Measurements from ENCODE around the gene SESN1. TPM values are rescaled to one million over a fixed set of nuclear protein-coding genes. Genes with fewer than 3 reads are reported as not detected.

SESN1 gene
- total RNA-seq, 1 donor from 2014 or later = 13.2 TPM

GRCh38 chr6:108999428-108999827 lies 95.2 kb downstream of the SESN1 start:
- no peaks in the 10 kb centered on the region for H3K4me1 Mint-ChIP-seq (ENCODE audit: unreplicated experiment)
- no peak for DNase-seq (ENCODE audit: extremely low spot score, unreplicated experiment)
- H3K9me3 Mint-ChIP-seq (ENCODE audit: unreplicated experiment) = no peaks in the 10 kb centered on the region
- H3K27ac Mint-ChIP-seq (ENCODE audit: unreplicated experiment) = no peak overlapping the region
- no peak for TF ChIP-seq CTCF (IDR thresholded peaks at IDR 0.05)
- H3K4me3 Mint-ChIP-seq (ENCODE audit: unreplicated experiment) = no peak overlapping the region
- peaks cover 19% of the 10 kb centered on the region for H3K36me3 Mint-ChIP-seq (ENCODE audit: unreplicated experiment)
- H3K27me3 Mint-ChIP-seq (ENCODE audit: unreplicated experiment) = no peaks in the 10 kb centered on the region

DNA sequence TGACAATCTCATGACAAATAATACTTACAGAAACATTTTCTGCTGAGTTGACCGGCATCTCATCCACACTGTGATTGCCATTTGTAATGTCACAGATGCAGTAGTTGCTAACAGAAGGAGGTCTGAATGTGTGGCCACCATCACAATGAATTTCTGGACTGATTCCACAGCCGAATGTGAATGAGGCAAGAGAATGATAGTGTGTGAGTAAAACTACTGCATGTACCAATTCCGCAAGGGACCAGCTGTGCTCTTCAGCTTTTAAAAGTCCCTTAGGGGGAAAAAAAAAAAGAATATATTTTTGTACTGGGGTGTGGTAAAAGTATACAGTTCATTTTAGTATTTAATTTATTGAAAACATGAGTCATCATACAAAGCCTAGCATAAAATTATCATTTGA lies 96.2 kb downstream of the SESN1 start:
- Mint-ChIP-seq H3K9me3 (ENCODE audit: unreplicated experiment) (no peaks in the 10 kb centered on the region), H3K4me1 (ENCODE audit: unreplicated experiment) (no peaks in the 10 kb centered on the region), H3K27ac (ENCODE audit: unreplicated experiment) (no peak overlapping the region), H3K36me3 (ENCODE audit: unreplicated experiment) (peaks cover 19% of the 10 kb centered on the region), H3K27me3 (ENCODE audit: unreplicated experiment) (no peaks in the 10 kb centered on the region), H3K4me3 (ENCODE audit: unreplicated experiment) (no peak overlapping the region)
- DNase-seq (ENCODE audit: extremely low spot score, unreplicated experiment) = no peak
- no peak for TF ChIP-seq CTCF (IDR thresholded peaks at IDR 0.05)

- Mint-ChIP-seq H3K9me3 (ENCODE audit: unreplicated experiment) (no peaks in the 10 kb centered on the region), H3K36me3 (ENCODE audit: unreplicated experiment) (peaks cover 29% of the 10 kb centered on the region), H3K4me3 (ENCODE audit: unreplicated experiment) (no peak overlapping the region), H3K27me3 (ENCODE audit: unreplicated experiment) (no peaks in the 10 kb centered on the region), H3K27ac (ENCODE audit: unreplicated experiment) (no peak overlapping the region), H3K4me1 (ENCODE audit: unreplicated experiment) (no peaks in the 10 kb centered on the region)
- TF ChIP-seq CTCF (IDR thresholded peaks at IDR 0.05) = no peak
- no peak for DNase-seq (ENCODE audit: extremely low spot score, unreplicated experiment)
Measured at GRCh38 chr6:108996208-108996607, 98.4 kb downstream of the SESN1 start.

- Mint-ChIP-seq H3K36me3 (ENCODE audit: unreplicated experiment) (peaks cover 36% of the 10 kb centered on the region), H3K9me3 (ENCODE audit: unreplicated experiment) (no peaks in the 10 kb centered on the region), H3K27ac (ENCODE audit: unreplicated experiment) (no peak overlapping the region), H3K4me1 (ENCODE audit: unreplicated experiment) (no peaks in the 10 kb centered on the region), H3K27me3 (ENCODE audit: unreplicated experiment) (no peaks in the 10 kb centered on the region), H3K4me3 (ENCODE audit: unreplicated experiment) (no peak overlapping the region)
- no peak for DNase-seq (ENCODE audit: extremely low spot score, unreplicated experiment)
- TF ChIP-seq CTCF (IDR thresholded peaks at IDR 0.05) = no peak
Measured at GRCh38 chr6:108995296-108995695, 99.3 kb downstream of the SESN1 start.

DNA sequence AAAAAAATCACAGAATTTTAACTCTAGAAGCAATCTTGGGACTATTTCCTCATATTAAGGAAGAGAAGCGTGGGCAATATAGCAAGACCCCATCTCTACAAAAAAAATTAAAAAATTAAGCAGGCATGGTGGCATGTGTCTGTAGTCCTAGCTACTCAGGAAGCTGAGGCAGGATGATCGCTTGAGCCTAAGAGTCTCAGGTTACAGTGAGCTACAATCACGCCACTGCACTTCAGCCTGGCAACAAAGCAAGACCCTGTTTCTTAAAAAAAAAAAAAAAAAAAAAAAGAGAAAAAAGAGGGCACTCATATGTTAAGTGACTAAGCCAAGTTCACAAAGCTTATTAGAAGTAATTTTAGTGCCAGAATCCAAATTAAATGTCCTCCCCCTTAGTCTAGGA lies 100.8 kb downstream of the SESN1 start:
- no peaks in the 10 kb centered on the region for H3K9me3 Mint-ChIP-seq (ENCODE audit: unreplicated experiment)
- H3K4me3 Mint-ChIP-seq (ENCODE audit: unreplicated experiment) = no peak overlapping the region
- no peak overlapping the region for H3K27ac Mint-ChIP-seq (ENCODE audit: unreplicated experiment)
- DNase-seq (ENCODE audit: extremely low spot score, unreplicated experiment) = no peak
- no peaks in the 10 kb centered on the region for H3K4me1 Mint-ChIP-seq (ENCODE audit: unreplicated experiment)
- peaks cover 36% of the 10 kb centered on the region for H3K36me3 Mint-ChIP-seq (ENCODE audit: unreplicated experiment)
- TF ChIP-seq CTCF (IDR thresholded peaks at IDR 0.05) = no peak
- no peaks in the 10 kb centered on the region for H3K27me3 Mint-ChIP-seq (ENCODE audit: unreplicated experiment)

All from osteocyte (in vitro differentiated cells).